Fibroblast of the aortic adventitia (primary cell): Measurements from ENCODE around the gene KRTAP10-9. TPM values are rescaled to one million over a fixed set of nuclear protein-coding genes. Genes with fewer than 3 reads are reported as not detected.
"Not testable (repeated sequence)": the region's sequence is repeated elsewhere in the genome, so short reads cannot be mapped to it uniquely, and the experiment has no call there.

Experiments
- DNase-seq: peaks from one replicate; pipeline ENCODE4 v3.0.0-alpha.2; 2010; ENCODE audit warnings: low read depth
- H3K4me3 ChIP-seq: 2 replicates; pipeline ENCODE4 v1.5.1; 2011; ENCODE audit warnings: low read depth, mild to moderate bottlenecking, control low read depth, low read length, moderate library complexity
- total RNA-seq: library from RNA; depleted of rRNA; stranded (reverse); fragments of >200 nt; gene quantifications from 2 replicates; pipeline ENCODE4 v1.2.3, GENCODE V29; 2012; ENCODE audit warnings: low replicate concordance
- TF ChIP-seq, protein P1 (sequence below): IDR thresholded peaks from 2 replicates; pipeline ENCODE4 v1.5.1; 2011; ENCODE audit warnings: mild to moderate bottlenecking, low read length, control low read depth, inconsistent platforms; ENCODE audit not compliant: insufficient read depth

KRTAP10-9 gene
- total RNA-seq, 1 donor = not detected

GRCh38 chr21:44656868-44657267 is 30.0 kb downstream of the KRTAP10-9 start:
- TF ChIP-seq, protein P1, sequence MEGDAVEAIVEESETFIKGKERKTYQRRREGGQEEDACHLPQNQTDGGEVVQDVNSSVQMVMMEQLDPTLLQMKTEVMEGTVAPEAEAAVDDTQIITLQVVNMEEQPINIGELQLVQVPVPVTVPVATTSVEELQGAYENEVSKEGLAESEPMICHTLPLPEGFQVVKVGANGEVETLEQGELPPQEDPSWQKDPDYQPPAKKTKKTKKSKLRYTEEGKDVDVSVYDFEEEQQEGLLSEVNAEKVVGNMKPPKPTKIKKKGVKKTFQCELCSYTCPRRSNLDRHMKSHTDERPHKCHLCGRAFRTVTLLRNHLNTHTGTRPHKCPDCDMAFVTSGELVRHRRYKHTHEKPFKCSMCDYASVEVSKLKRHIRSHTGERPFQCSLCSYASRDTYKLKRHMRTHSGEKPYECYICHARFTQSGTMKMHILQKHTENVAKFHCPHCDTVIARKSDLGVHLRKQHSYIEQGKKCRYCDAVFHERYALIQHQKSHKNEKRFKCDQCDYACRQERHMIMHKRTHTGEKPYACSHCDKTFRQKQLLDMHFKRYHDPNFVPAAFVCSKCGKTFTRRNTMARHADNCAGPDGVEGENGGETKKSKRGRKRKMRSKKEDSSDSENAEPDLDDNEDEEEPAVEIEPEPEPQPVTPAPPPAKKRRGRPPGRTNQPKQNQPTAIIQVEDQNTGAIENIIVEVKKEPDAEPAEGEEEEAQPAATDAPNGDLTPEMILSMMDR = no peak
- no peak for DNase-seq

DNA sequence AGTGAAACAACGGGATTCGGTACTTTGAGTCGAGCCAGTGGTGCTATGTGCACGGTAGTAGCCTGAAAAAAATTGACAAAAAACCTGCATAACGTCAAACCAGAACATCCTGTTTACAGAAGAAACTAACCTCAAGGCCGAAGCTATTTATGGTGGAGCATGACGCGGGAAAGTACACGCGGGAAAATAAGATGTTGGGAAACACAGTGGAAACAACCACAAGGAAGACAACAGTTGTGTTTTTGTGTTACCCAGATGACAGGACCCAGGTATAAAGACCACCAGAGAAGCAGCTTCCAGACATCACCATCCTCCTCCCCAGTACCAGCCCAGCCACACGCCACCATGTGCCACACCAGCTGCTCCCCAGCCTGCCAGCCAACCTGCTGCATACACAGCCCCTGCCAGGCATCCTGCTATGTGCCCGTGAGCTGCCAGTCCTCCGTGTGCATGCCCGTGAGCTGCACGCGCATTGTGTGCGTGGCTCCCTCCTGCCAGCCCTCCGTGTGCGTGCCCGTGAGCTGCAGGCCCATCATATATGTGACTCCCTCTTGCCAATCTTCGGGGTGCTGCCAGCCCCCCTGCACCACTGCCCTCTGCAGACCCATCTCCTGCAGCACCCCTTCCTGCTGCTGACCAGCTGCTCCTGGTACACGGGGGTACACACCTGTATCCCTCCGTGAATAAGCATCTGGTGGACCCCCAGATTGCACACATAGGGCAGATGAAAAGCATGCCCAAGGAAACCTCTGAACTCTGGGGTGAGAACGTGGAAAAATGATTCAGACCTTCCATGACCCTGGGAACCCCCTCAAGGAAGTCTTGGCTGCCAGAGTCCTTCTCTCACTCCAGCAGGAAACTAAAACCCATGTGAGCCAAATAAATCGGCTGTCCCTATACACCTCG is 31.0 kb downstream of the KRTAP10-9 start, which contains the start of gene KRTAP12-3:
Gene KRTAP12-3 (plus strand): TSS at position 298 of the 906 bp plus-strand sequence. CDS start 48 bp downstream, at position 346.
- no peak within 1 kb of the TSS for H3K4me3 ChIP-seq
- TF ChIP-seq, protein P1 = no peak
- DNase-seq = no peak

More at GRCh38 chr21:44656868-44657267, 30.0 kb downstream of the KRTAP10-9 start:
- no peak overlapping the region for H3K4me3 ChIP-seq

DNA sequence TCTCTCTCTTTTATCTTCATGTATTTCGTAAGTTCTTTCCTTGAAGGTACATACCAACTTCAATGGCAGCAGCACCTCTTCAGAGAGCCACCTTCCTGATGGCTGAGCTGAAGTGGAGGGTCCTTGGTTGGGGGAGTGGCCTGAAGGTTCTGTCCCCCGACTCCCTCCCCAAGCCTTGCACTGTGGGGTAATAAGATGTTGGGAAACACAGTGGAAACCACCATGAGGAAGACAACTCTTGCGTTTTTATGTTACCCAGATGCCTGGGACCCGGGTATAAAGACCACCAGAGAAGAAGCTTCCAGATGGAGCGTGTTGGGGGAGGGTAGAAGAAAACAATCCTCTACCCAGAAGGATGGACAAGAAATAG is 31.6 kb downstream of the KRTAP10-9 start:
- no peak overlapping the region for H3K4me3 ChIP-seq
- TF ChIP-seq, protein P1 = no peak
- no peak for DNase-seq

- TF ChIP-seq, protein P1 = no peak
Observed at GRCh38 chr21:44658913-44659595, 32.2 kb downstream of the KRTAP10-9 start.

GRCh38 chr21:44661567-44661966 is 34.7 kb downstream of the KRTAP10-9 start:
- DNase-seq, H3K4me3 ChIP-seq: not testable (repeated sequence)

More at GRCh38 chr21:44658913-44659595, 32.2 kb downstream of the KRTAP10-9 start:
- DNase-seq = no peak
- no peak overlapping the region for H3K4me3 ChIP-seq

GRCh38 chr21:44664691-44665090 is 37.8 kb downstream of the KRTAP10-9 start:
- TF ChIP-seq, protein P1 = no peak
- H3K4me3 ChIP-seq = no peak overlapping the region
- no peak for DNase-seq
